Dermis lymphatic vessel endothelial cell (primary cell): ENCODE results near the gene POTEB3. TPM values are rescaled to one million over a fixed set of nuclear protein-coding genes. Genes with fewer than 3 reads are reported as not detected.

Experiments used
- total RNA-seq: library from RNA; depleted of rRNA; stranded (reverse); fragments of >200 nt; gene quantifications from 2 replicates; pipeline ENCODE4 v1.2.1, GENCODE V29; 2014

The POTEB3 gene
- total RNA-seq, result not detected in 2 replicates

DNA sequence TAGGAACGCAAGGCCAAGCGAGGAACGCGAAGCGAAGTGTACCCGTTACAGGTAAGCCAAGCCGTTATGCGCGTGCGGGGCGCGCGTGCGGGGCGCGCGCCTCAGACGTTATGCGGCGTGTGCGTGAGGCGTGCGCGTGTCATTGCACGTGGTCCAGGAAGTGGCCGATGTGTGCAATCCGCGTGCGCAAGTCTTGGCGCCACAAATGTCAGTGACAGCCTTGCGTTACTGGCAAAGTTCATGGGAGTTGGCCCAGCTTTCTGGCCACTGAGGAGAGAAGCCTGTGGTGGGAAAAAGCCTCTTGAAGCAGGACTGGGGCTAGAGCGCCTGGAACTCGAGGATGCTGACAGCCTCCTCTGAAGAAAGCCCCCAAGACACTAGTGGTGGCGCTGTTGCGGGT is at the start of gene POTEB3:
Gene POTEB3 (minus strand): TSS at position 101 of the 400 bp plus-strand sequence. CDS start 488 bp downstream, outside the sequence.

